OCI-LY7 (cell line): Measurements from ENCODE around the gene ACTN2. TPM values are rescaled to one million over a fixed set of nuclear protein-coding genes. Genes with fewer than 3 reads are reported as not detected.

Experiments
- BruUV-seq: library from RNA; stranded (reverse); fragments of 400-500 nt; replicated peaks from 2 replicates; lab custom pipeline; 2021; lab: Mats Ljungman, UMichigan
- CTCF ChIA-PET: fragments of 300-600 bp; sonication (Branson Sonifier 250); formaldehyde crosslinking; loops from one replicate; lab custom pipeline; 2022; ENCODE audit warnings: antibody characterized with exemption; ENCODE audit not compliant: unreplicated experiment; lab: Charles Lee
- POLR2A ChIA-PET: fragments of 300-600 bp; sonication (Branson Sonifier 250); formaldehyde crosslinking; loops from one replicate; lab custom pipeline; 2022; ENCODE audit warnings: antibody characterized with exemption; lab: Charles Lee
- DNase-seq: peaks from one replicate; pipeline ENCODE4 v3.0.0-alpha.2; 2015; ENCODE audit warnings: low spot score
- H2AFZ ChIP-seq: fragments of 200-600 bp; sonication (generic), shearing (Covaris generic); 2 replicates; pipeline ENCODE4 v1.6.1; 2014; ENCODE audit warnings: mild to moderate bottlenecking, antibody characterized with exemption, low read length, moderate library complexity
- H3K27ac ChIP-seq: fragments of 200-600 bp; sonication (generic); 2 replicates; pipeline ENCODE4 v1.5.1; 2014; ENCODE audit warnings: mixed run types, low read depth, mild to moderate bottlenecking, moderate library complexity, low read length, inconsistent platforms; ENCODE audit not compliant: poor library complexity, severe bottlenecking
- H3K36me3 ChIP-seq: fragments of 200-600 bp; sonication (generic); 2 replicates; pipeline ENCODE4 v1.6.1; 2014; ENCODE audit warnings: mild to moderate bottlenecking, antibody characterized with exemption, low read length, moderate library complexity, mixed read lengths; ENCODE audit not compliant: insufficient read depth
- H3K4me1 ChIP-seq: fragments of 200-600 bp; sonication (generic); 2 replicates; pipeline ENCODE4 v1.5.1; 2014; ENCODE audit warnings: mild to moderate bottlenecking, low read length; ENCODE audit not compliant: insufficient read depth, poor library complexity, severe bottlenecking
- H3K4me2 ChIP-seq: fragments of 200-600 bp; sonication (generic); 2 replicates; pipeline ENCODE4 v1.6.1; 2014; ENCODE audit warnings: mild to moderate bottlenecking, low read length
- H3K4me3 ChIP-seq: fragments of 200-600 bp; sonication (generic); 2 replicates; pipeline ENCODE4 v1.5.1; 2014; ENCODE audit warnings: mild to moderate bottlenecking, low read depth, low read length; ENCODE audit not compliant: poor library complexity, severe bottlenecking
- H3K79me2 ChIP-seq: fragments of 200-600 bp; sonication (generic); 2 replicates; pipeline ENCODE4 v1.6.1; 2016; ENCODE audit warnings: low read depth, mild to moderate bottlenecking, low read length, moderate library complexity, mixed read lengths; ENCODE audit not compliant: insufficient read depth
- H3K9me2 ChIP-seq: fragments of 200-600 bp; sonication (generic); 2 replicates; pipeline ENCODE4 v1.6.1; 2016; ENCODE audit warnings: mild to moderate bottlenecking, low read length, mixed read lengths; ENCODE audit not compliant: insufficient read depth
- H3K9me3 ChIP-seq: fragments of 200-600 bp; sonication (generic); 2 replicates; pipeline ENCODE4 v1.6.1; 2014; ENCODE audit warnings: mild to moderate bottlenecking, mixed run types, low read length, mixed read lengths
- H4K20me1 ChIP-seq: fragments of 200-600 bp; sonication (generic); 2 replicates; pipeline ENCODE4 v1.6.1; 2014; ENCODE audit warnings: mild to moderate bottlenecking, antibody characterized with exemption, low read length, moderate library complexity, mixed read lengths; ENCODE audit not compliant: insufficient read depth
- CTCF ChIP-seq: fragments of 200-600 bp; sonication (generic); conservative IDR thresholded peaks from 2 replicates; pipeline ENCODE4 v1.5.1; 2014; ENCODE audit warnings: mild to moderate bottlenecking, antibody characterized with exemption, low read length, moderate library complexity, mixed read lengths
- EZH2phosphoT487 ChIP-seq: fragments of 200-600 bp; sonication (generic); IDR thresholded peaks from 2 replicates; pipeline ENCODE4 v1.6.1; 2018; ENCODE audit warnings: low read depth, borderline replicate concordance, mild to moderate bottlenecking, mixed run types, antibody characterized with exemption, low read length, moderate library complexity, mixed read lengths
- intact Hi-C: fragments of 100-400 bp; cut with micrococcal nuclease; formaldehyde crosslinking; loops from one replicate; pipeline ENCODE4 v1.10.0; 2022; ENCODE audit not compliant: unreplicated experiment
- total RNA-seq, 2 experiments: library from RNA; depleted of rRNA in 1 of 2; stranded (reverse); fragments of >200 nt in 1 of 2; shearing (Covaris generic) in 1 of 2; gene quantifications; 2 replicates each; pipeline ENCODE4 v1.2.3, GENCODE V29; 2014 to 2022

The ACTN2 gene
- total RNA-seq, 2 experiments from 2014 or later, result not detected

- no peaks in the 10 kb centered on the region for H3K79me2 ChIP-seq
- no peak overlapping the region for H3K4me3 ChIP-seq
- H3K4me2 ChIP-seq, result no peak overlapping the region
- no peak overlapping the region for H2AFZ ChIP-seq
- POLR2A ChIA-PET, result no interaction called here
- TF ChIP-seq EZH2phosphoT487, result no peak
- TF ChIP-seq CTCF, result no peak
- no peaks in the 10 kb centered on the region for H3K9me3 ChIP-seq
- no peaks in the 10 kb centered on the region for H3K36me3 ChIP-seq
- no peaks in the 10 kb centered on the region for H3K4me1 ChIP-seq
- no peaks in the 10 kb centered on the region for H4K20me1 ChIP-seq
- intact Hi-C loops, result no loop called here
- H3K27ac ChIP-seq, result no peak overlapping the region
- DNase-seq, result no peak
- BruUV-seq, result no TSS peak
- no peaks in the 10 kb centered on the region for H3K9me2 ChIP-seq
- CTCF ChIA-PET, result no interaction called here
Observed at GRCh38 chr1:236779312-236779711, 93.0 kb downstream of the ACTN2 start.

- intact Hi-C loops, result no loop called here
- ChIA-PET POLR2A (interaction anchor here (0.9 to 1.1 kb wide), 2 partner anchors 8 to 74 kb away, joined by 3 read pairs; no protein-coding TSS in a partner anchor), CTCF (no interaction called here)
Observed at GRCh38 chr1:236785477-236785876, 99.2 kb downstream of the ACTN2 start.

More at GRCh38 chr1:236785477-236785876, 99.2 kb downstream of the ACTN2 start:
- no peak for DNase-seq
- Histone ChIP-seq H3K4me3 (no peak overlapping the region), H2AFZ (no peak overlapping the region), H3K4me1 (no peaks in the 10 kb centered on the region), H3K79me2 (no peaks in the 10 kb centered on the region), H3K9me2 (no peaks in the 10 kb centered on the region), H3K4me2 (no peak overlapping the region), H3K27ac (no peak overlapping the region), H4K20me1 (no peaks in the 10 kb centered on the region), H3K9me3 (no peaks in the 10 kb centered on the region), H3K36me3 (no peaks in the 10 kb centered on the region)
- no peak for TF ChIP-seq CTCF
- TF ChIP-seq EZH2phosphoT487, result no peak
- BruUV-seq, result no TSS peak
